Stimulated activated CD4-positive, alpha-beta T cell treated with anti-CD3 and anti-CD28 coated beads, TNF-alpha, amount 100 ng/mL, for 48 hours (primary cell): ENCODE data around the gene PAQR3.

Source experiments
- DNase-seq, 3 donors: peaks; one replicate each; pipeline ENCODE4 v3.0.0-alpha.2; 2020; ENCODE audit warnings: low read depth in 3 of 3

PAQR3 gene, protein sequence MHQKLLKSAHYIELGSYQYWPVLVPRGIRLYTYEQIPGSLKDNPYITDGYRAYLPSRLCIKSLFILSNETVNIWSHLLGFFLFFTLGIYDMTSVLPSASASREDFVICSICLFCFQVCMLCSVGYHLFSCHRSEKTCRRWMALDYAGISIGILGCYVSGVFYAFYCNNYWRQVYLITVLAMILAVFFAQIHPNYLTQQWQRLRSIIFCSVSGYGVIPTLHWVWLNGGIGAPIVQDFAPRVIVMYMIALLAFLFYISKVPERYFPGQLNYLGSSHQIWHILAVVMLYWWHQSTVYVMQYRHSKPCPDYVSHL

DNA sequence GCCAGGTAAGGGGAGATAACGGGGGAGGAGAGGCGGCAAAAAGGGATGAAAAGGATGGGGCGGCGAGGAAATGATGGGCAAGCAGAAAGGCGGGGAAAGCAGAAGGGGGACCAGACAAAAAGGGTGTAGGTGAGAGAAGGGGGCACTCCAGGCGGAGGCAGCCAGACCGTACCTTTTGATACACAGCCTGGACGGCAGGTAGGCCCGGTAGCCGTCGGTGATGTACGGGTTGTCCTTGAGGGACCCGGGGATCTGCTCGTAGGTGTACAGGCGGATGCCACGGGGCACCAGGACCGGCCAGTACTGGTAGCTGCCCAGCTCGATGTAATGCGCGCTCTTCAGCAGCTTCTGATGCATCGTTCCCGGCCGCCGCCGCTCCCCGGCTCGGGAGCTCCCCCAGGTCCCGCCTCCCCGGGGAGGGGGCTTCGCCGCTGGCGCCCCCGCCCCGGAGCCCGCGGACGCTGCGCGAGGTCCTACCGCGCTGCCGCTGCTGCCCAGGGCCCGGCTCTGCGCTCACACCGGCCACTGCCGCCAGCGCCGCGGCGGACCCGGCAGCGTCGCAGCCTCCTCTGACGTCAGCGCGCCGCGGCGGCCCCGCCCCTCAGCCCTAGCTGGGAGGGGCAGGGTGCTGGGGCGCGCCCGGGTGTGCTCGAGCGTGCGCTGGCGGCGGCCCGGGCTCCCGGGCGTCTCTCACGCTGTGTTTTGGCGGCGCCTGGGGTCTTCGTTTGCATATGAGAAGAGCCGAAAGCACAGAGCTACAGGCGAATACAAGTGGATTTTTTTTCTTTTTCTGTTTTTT is at the start of gene PAQR3:
Gene PAQR3, minus strand, starts transcription at position 571 of the 799 bp plus-strand sequence. Its CDS starts 214 bp downstream, at position 357.
- DNase-seq, result peak; percentile 60 to 87 (median 64)

DNA sequence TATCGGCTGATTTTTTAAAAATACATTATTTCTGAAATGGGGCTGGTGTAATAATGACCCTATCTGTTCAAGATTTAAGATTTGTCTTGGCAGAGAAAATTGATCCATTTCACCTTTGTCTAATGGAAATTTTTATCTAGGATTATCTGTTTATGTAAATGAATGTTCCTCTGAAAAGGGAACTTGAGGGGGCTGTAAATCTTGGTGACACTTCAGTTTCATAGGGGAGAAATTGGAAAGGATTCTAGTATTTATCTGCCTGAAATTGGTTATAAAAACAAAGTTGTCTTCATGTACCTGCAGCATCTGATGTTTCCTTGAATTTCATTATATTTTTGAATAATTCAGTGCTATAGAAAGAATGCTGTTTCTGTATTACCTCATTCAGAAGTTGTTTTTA is 48.4 kb upstream of the PAQR3 start:
- DNase-seq, result no peak

DNA sequence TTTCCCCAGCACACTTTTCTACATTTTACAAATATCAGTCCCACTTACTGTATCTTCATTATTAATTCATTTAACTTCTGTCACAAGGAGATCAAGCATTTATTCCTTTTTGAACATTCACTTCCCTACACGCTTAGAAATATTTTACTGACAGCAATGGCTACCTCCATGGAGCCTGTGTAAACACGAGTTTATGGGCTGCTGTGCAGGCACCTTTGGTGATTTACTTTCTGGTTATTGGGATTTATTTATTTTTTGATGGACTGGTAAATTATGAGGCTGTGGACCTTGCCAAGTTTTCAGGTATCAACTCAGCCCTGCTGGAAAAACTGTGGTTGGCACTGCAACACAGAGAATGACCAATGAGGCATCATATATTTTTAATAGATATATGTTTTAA is 45.4 kb upstream of the PAQR3 start:
- no peak for DNase-seq

DNA sequence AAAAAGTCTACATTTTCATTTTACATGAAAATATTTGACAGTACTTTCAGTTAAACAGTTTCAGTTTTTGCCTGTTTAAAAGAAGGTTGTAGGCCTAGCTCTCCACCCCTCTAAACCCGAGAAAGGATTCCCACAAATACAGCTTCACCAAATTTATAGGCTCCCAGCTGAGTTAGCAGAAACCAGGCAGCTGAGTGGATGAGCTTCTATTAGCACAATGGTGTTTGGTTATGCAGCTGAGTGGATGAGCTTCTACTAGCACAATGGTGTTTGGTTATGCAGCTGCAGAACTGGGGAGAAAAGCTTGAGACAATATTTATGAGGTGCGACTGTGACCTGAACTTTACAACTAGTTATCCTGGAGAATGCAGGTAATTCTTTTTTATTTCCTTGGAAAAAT is 36.6 kb upstream of the PAQR3 start:
- no peak for DNase-seq

DNA sequence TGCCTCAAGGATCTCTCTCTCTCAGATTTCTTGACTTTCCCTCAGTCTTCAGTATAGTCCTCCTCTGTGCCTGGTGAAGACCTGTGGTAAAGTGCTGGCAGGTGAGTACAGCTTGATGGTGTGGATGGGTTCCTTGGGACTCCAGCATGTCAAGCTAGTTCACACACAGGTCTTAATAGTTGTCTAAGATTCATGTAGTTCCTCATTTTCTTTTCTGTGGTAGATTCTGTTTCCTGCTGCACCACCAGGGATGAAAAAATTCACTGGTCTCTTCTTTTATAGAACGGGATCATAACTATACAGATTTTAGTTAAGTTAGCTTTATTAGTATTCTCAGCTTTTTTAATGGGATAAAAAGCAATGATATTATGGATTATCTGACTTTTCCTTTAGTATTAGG is 32.5 kb upstream of the PAQR3 start:
- no peak for DNase-seq

DNA sequence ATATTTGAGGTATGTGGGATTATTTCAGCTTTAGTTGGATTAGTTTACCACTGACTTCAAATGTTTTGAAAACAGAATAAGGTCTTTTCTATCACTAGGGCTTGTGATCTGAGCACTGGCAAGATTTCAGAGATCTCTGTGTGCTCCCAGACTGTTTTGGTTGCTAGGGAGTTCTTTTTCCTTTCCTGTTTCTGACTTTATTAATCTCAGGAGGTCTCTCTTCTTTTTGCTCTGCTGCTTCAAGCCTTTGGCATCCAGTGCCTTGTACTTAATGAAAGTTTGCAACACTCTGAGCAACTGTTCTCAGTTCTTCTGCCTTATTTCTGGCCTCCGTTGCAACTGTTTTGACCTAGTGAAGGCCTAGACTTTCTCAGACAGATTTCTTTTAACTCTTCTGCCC is 32.1 kb upstream of the PAQR3 start:
- DNase-seq, result no peak

DNA sequence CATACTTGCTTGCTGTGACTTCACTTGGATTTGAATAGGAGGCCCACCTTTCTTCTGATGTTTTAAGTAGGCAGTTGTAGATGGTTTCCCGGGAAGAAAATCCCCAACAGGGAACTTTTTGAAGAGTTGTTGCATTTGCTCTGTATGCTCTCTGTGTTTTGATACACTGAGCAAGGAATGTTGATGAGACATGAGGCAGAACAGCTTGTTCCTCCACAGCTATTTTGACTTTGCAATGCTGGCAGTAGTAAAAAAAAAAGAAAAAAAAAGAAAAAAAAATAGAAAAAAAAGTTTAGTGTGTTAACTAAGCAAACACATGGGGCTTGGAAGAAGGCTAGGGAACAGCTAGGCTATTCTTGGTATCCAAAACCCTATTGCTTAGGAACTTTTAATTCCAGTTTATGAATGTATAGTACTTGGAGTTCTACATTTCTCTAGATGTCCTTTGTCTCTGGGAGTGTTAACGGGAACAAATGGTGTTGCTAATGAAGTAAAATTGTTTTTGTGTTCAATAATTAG is 23.4 kb upstream of the PAQR3 start:
- DNase-seq, result no peak

DNA sequence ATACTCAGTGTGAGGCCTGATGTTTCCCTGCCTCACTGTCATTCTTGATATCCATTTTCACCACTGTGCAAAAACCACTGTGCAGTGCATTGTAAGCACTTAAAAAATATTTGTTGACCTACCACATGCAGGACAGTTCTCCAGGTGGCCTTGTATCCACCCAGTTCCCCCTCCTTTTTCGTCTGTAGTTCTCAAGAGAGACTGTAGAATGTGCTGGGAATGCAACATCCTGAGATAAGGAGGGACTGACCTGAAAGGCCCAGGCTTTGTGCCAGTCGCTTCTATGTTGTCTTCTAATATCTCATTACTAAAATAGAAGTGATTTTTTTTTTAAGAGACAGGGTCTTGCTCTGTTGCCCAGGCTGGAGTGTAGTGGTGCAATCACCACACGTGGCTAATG is 21.7 kb upstream of the PAQR3 start:
- DNase-seq, result no peak

DNA sequence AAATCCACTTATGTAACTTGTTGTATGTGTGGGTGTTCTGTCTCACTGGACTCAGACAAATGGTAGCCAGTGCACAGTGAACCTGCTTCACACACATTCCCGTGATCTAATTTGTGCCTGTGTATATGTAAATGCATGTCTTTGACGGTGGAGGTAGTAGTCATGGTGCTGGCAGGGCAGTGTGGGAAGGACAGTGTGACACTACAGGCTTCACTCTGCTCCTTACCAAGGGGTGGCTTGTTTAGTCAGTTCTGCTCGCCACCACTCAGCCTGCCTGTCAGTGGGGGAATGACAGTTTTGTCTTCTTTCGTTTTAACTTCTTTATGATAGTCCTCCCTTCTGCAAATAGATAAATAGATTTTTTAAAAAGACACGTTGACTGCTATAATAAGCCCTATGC is 17.7 kb upstream of the PAQR3 start:
- DNase-seq, result no peak

DNA sequence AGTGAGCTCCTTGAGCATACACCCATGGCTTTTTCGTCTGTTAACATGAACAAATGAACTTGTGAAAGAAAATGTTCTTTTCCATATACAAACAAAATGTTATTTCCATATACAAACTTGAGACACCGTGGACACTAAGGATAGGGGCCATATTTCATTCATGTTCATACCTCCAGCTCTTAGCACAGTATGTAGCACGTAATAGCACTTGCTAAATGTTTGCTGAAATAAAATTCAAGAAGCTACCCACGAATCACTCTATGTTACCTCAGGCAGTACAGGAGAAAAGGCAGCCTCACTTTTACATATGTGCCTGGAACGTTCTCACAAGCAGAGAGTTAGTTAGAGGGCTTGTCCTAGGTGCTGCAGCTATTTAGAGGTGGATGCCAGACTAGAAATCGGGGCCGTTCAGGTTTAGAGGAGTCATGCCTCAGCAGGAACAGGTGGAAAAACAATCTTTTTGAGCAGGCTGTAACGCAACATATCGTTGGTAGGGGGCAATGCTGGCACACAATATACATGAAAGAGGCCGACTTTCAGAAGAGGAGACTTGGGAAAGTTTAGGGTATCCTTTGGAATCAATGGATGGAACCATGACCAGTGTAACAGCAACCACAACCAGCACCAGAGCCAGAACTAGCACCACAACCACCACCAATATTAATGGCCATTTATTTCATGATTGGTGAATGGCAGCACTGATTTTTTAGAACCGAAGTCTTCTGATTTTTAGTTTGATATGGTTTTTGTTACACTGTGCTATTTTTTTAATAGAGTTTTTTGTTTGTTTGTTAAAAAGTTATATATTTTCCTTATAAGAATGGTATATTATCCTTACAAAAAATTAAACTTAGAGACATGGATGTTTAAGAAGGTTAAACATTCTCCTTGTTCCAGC is 14.8 kb upstream of the PAQR3 start:
- DNase-seq, result no peak

DNA sequence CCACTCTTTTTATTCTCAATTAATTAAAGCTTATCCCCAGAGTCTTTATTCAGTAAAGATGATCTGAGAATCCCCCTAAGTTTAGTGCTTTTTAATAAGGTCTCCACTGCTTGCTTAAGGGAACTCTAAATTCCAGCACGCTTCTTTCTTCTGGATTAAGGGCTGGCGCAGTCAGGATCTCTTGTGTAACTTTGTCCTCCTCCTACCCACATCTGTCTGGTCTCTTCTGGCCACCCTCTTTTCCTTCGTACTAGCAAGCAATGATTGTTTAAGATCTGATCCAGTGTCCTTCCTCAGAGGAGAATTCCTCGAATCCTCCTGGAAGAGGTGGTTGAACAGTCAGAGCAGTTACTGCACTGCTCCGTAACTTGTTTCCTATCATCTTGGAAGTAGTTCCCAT is 14.0 kb upstream of the PAQR3 start:
- DNase-seq, result no peak

DNA sequence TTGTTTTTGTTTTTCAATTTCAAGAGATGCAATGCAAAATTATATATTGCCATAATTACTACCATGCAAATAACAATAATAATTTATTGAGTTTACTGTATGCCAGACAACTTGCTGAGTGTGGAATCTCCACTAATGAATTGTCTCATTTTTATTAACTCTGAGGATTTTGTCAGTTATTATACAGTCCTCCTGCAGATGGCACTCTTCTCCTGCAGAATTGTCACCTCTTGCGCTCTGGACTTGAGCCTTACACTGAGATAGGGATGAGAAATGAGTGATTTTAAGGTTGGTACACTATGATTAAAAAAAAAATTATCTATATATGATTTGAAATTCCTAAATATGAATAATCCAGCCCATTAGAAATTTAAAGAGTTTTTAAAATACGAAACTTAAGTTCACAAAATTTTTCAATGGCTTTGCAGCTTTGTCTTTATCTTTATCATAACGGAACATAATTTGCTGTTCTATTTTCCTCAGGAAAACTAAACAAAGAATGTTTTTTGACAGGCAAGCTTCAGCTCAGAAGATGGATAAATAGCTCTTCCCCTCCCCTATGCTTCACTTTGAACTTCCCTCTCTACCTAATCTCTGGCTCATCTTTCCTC is 12.7 kb upstream of the PAQR3 start:
- DNase-seq, result no peak

DNA sequence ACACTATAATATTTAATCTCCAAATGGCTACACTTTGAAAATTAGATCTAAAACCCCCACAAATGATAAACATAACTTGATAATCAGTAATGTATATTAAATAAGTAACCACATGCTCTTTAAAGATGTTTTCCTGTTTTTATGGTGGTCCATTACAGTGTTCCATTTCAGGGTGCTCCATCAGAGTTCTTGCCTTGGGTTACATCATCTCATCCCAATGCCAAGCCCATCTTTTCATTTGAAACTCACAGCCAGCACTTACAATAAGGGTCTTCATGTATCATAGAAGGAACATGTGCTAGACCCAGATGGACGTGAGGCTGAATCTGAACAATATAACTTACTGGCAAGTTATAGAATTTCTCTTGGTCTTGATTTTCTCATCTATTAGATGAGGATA is 10.5 kb upstream of the PAQR3 start:
- no peak for DNase-seq

DNA sequence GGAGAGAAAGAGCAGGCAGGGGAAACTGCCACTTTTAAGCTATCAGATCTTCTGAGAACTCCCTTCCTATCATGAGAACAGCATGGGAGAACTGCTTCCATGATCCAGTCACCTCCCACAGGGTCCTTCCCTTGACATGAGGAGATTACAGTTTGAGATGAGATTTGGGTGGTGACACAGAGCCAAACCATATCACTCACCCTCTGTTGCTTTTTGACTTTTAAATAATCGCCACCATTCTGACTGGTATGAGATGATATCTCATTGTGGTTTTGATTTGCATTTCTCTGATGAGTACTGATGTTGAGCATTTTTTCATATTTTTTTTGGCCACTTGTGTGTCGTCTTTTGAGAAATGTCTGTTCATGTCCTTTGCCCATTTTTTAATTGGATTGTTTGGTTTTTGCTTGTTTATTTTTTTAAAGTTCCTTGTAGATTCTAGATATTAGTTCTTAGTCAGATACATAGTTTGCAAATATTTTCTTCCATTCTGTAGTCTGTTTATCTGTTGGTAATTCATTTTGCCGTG is 6.5 kb upstream of the PAQR3 start:
- DNase-seq, result no peak

DNA sequence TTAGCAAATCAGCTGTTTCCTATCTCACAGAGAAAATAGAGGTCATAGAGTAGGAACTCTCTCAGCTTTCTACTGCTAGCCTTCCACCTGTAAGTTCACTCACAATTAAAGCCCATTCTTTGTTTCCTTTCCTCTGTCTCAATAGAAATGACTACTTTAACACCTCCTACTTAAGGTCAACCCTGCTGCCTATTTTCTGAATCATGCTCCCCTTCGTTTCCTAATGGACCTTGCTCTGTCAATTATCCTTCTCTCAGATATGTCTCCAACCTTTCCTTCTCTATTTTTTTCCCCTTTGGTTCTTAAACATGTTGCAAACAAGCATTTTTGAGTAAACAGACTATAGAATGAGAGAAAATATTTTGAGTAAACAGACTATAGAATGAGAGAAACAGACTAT is 5.1 kb upstream of the PAQR3 start:
- no peak for DNase-seq

DNA sequence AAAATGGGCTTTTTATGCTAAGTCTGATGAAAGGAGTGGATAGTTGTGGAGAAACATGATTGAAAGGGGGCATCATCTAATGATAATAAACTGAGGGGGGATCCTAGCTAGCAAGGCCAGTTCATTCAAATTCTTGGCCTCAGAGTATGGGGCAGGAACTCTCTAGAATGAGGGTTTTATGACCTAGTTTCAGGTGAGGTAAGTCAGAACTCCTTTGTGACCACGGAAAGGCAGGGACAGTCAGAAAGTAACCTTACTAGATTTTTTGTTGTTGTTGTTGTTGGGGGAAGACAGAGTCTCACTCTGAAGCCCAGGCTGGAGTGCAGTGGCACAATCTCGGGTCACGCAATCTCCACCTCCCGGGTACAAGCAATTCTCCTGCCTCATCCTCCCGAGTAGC is 1.5 kb upstream of the PAQR3 start:
- DNase-seq, result no peak

DNA sequence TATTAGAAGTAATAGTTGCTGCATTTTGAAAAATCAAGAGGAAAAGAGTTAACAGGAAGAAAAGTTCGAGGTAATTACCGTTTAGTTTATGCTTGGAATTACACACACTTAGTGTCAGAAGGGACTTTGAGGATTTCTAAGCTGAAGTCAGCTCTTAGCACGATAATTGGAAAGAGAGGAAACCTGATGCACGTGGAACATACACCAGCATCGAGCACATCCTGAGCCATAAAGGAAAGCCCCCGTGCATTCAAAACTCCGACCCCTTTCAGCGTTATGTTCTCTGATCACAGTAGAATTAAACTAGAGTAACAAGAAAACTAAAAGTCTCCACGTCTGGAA is 400 bp upstream of the PAQR3 start:
- no peak for DNase-seq

DNA sequence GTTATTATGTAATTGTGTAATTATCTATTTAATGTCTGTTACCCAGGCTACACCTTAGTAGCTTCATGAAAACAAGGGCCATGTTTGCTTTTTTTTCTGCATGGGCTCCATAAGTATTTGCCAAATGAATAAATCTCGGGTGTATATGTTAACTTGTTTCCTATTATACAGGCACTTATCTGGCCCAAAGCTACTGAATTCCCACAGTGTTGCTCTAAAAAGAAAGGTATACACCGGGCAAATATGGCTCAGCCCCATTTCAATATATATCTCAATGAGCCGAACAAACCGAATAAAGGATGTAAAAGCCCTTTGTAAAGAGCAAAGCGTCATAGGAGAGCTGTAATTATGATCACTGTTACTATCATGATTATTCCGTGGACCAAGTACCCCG is 767 bp downstream of the PAQR3 start:
- DNase-seq, result no peak

DNA sequence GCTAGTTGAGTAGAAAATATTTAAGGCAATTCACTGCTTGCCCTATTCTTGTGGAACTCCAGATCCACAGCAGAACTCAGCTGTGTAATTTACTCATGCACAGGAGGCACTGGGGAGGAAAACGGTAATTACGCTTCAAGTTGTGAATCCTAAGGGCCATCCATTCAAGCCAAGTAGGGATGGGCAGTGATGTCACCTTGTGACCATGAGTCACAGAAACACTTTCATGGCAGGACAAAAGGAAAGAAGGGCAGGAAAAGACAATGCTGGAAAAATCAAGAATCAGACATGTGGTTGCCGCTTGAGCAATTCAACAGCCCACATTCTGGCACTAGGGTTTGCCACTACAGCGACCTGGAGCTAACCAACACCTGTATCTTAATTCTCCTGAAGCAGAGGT is 1.4 kb downstream of the PAQR3 start:
- no peak for DNase-seq

DNA sequence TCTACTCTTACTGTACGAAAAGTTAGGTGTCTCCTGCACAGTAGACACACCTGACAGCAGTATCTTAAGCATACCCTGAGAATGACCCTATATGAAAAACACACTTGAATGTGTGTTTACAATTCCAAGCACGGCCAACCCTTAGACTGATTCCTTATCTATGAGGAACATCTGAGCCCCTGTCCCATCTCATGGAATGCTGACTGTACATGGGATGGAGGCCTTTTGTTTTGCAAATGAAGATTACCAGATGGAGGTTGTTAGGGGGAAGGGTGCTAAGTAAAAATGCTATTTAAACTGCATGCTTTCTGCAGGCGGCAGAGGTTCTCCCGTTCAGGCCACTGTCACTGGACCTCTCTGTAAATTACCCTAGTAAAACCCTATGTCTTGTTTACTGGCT is 2.2 kb downstream of the PAQR3 start:
- no peak for DNase-seq

DNA sequence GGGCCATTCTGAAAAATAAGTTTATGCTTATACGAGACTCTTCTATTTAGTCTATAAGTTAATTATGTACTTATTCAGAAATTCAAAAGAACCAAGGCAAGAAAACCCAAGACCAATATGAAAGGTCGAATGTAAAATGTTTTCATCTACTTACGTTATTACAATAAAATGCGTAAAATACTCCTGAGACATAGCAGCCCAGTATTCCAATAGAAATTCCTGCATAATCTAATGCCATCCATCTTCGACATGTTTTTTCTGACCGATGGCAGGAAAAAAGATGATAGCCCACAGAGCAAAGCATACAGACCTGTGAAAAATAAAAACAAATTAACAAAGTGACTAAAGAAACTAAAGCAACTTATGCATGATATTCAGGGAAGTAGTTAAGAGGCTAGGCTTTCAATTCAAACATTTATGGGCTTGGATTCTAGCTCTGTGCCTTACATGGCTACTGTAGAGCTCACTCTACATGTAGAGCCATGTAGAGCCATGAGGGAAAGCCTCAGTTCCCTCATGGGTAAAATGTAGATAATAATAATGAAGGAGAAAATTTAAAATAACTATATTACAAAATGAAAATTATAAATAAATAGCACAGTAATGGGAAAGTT is 9.1 kb downstream of the PAQR3 start:
- DNase-seq, result no peak
